Caco-2 (cell line): ENCODE measurements around the gene C3orf62. TPM values are rescaled to one million over a fixed set of nuclear protein-coding genes. Genes with fewer than 3 reads are reported as not detected.

Experiments
- BruUV-seq: library from RNA; stranded (reverse); fragments of 400-500 nt; replicated peaks from 2 replicates; lab custom pipeline; 2021; lab: Mats Ljungman, UMichigan
- CTCF ChIA-PET: fragments of 300-600 bp; sonication (Branson Sonifier 250); formaldehyde crosslinking; loops from one replicate; lab custom pipeline; 2022; ENCODE audit warnings: antibody characterized with exemption; lab: Charles Lee
- POLR2A ChIA-PET: fragments of 300-600 bp; sonication (Branson Sonifier 250); formaldehyde crosslinking; loops from one replicate; lab custom pipeline; 2022; ENCODE audit warnings: antibody characterized with exemption; lab: Charles Lee
- DNase-seq, 2 experiments: peaks; one replicate each; pipeline versions ENCODE4 v3.0.0 to v3.0.0-alpha.2; 2020 to 2022
- H3K27me3 ChIP-seq: replicated peaks from 2 replicates; pipeline ENCODE4 v1.6.0; 2011; ENCODE audit warnings: low read length; ENCODE audit not compliant: control insufficient read depth, insufficient read depth
- H3K36me3 ChIP-seq: 2 replicates; pipeline ENCODE4 v1.5.1; 2011; ENCODE audit warnings: low read length; ENCODE audit not compliant: control insufficient read depth, insufficient read depth
- H3K4me1 ChIP-seq: fragments of 250-450 bp; sonication (Bioruptor Pico); 2 replicates; pipeline ENCODE4 v1.5.1; 2020; ENCODE audit warnings: mild to moderate bottlenecking
- H3K4me3 ChIP-seq: 2 replicates; pipeline ENCODE4 v1.5.1; 2011; ENCODE audit warnings: low read depth, mild to moderate bottlenecking, control low read depth, low read length
- H3K9me3 ChIP-seq: fragments of 250-450 bp; sonication (Bioruptor Pico); 2 replicates; pipeline ENCODE4 v1.5.1; 2020; ENCODE audit warnings: mild to moderate bottlenecking, moderate library complexity
- H3K27ac Mint-ChIP-seq: one replicate; pipeline ENCODE4 v1.8.0; 2022; ENCODE audit warnings: mixed read lengths; ENCODE audit not compliant: unreplicated experiment
- H3K27me3 Mint-ChIP-seq: one replicate; pipeline ENCODE4 v1.8.0; 2022; ENCODE audit warnings: mixed read lengths; ENCODE audit not compliant: insufficient read depth, unreplicated experiment
- H3K36me3 Mint-ChIP-seq: one replicate; pipeline ENCODE4 v1.8.0; 2022; ENCODE audit warnings: mild to moderate bottlenecking, mixed read lengths; ENCODE audit not compliant: insufficient read depth, unreplicated experiment
- H3K4me1 Mint-ChIP-seq: one replicate; pipeline ENCODE4 v1.8.0; 2022; ENCODE audit warnings: low read depth, mixed read lengths; ENCODE audit not compliant: unreplicated experiment
- H3K4me3 Mint-ChIP-seq: one replicate; pipeline ENCODE4 v1.8.0; 2022; ENCODE audit warnings: mild to moderate bottlenecking, moderate library complexity, mixed read lengths; ENCODE audit not compliant: unreplicated experiment
- H3K9me3 Mint-ChIP-seq: one replicate; pipeline ENCODE4 v1.8.0; 2022; ENCODE audit warnings: mixed read lengths; ENCODE audit not compliant: unreplicated experiment
- intact Hi-C: fragments of 100-400 bp; cut with micrococcal nuclease; formaldehyde crosslinking; loops from one replicate; pipeline ENCODE4 v1.10.0; 2022; ENCODE audit not compliant: unreplicated experiment
- total RNA-seq: library from RNA; stranded (reverse); gene quantifications from 2 replicates; pipeline ENCODE4 v1.2.3, GENCODE V29; 2022
- TF ChIP-seq, protein P1 (sequence below), 2 experiments: fragments of 200-600 bp in 1 of 2; IDR thresholded peaks; 1 replicate in 1 of 2; 2 replicates in 1 of 2; pipeline versions ENCODE4 v1.5.1 to v1.8.0; 2011 to 2022; ENCODE audit warnings: antibody characterized with exemption in 1 of 2, control low read depth in 1 of 2, inconsistent platforms in 1 of 2, low read depth in 1 of 2, low read length in 1 of 2, mild to moderate bottlenecking in 1 of 2, moderate library complexity in 1 of 2; ENCODE audit not compliant: insufficient read depth in 1 of 2, severe bottlenecking in 1 of 2, unreplicated experiment in 1 of 2

C3orf62 gene
- total RNA-seq, 1 experiment from 2014 or later, result 6.5 TPM

DNA sequence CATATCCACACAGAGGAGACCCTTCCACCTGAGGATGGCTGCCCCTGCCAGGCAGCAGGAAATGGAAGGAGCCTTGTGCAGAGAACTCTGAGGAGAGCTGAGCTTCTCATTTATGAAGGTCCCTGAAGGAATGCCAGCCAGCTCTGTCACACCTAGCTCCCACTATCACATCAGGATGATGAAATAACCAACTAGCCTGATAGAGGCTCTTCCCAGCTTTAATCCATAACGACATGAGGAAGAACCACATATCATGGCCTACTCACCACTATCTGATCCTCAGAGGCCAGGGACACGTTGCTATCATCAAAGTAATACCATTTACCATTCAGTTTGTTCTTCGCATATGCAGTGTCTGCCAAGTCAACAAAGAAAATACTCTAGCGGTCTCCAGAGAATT, 1.5 kb upstream of the C3orf62 start:
- CTCF ChIA-PET, result no interaction called here
- TF ChIP-seq, protein P1, sequence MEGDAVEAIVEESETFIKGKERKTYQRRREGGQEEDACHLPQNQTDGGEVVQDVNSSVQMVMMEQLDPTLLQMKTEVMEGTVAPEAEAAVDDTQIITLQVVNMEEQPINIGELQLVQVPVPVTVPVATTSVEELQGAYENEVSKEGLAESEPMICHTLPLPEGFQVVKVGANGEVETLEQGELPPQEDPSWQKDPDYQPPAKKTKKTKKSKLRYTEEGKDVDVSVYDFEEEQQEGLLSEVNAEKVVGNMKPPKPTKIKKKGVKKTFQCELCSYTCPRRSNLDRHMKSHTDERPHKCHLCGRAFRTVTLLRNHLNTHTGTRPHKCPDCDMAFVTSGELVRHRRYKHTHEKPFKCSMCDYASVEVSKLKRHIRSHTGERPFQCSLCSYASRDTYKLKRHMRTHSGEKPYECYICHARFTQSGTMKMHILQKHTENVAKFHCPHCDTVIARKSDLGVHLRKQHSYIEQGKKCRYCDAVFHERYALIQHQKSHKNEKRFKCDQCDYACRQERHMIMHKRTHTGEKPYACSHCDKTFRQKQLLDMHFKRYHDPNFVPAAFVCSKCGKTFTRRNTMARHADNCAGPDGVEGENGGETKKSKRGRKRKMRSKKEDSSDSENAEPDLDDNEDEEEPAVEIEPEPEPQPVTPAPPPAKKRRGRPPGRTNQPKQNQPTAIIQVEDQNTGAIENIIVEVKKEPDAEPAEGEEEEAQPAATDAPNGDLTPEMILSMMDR (IDR thresholded peaks at IDR 0.05; ENCODE audit: insufficient read depth in 1 of 2, low read depth in 1 of 2, low read length in 1 of 2, severe bottlenecking in 1 of 2, unreplicated experiment in 1 of 2), result no peak
- no peak overlapping the region for H3K4me3 Mint-ChIP-seq
- POLR2A ChIA-PET, result interaction anchor here (0.5 to 0.6 kb wide), 2 partner anchors 187 to 200 kb away, joined by 3 to 9 read pairs; no protein-coding TSS in a partner anchor
- intact Hi-C loops, result no loop called here
- H3K27me3 Mint-ChIP-seq, result no peaks in the 10 kb centered on the region
- H3K36me3 Mint-ChIP-seq, result peaks cover 45% of the 10 kb centered on the region
- Histone ChIP-seq H3K4me3 (no peak overlapping the region), H3K27me3 (no peaks in the 10 kb centered on the region), H3K4me1 (no peaks in the 10 kb centered on the region), H3K36me3 (no peaks in the 10 kb centered on the region), H3K9me3 (no peaks in the 10 kb centered on the region)
- no peaks in the 10 kb centered on the region for H3K4me1 Mint-ChIP-seq
- no peak overlapping the region for H3K27ac Mint-ChIP-seq
- H3K9me3 Mint-ChIP-seq, result no peaks in the 10 kb centered on the region
- DNase-seq, result no peak
- no TSS peak for BruUV-seq

DNA sequence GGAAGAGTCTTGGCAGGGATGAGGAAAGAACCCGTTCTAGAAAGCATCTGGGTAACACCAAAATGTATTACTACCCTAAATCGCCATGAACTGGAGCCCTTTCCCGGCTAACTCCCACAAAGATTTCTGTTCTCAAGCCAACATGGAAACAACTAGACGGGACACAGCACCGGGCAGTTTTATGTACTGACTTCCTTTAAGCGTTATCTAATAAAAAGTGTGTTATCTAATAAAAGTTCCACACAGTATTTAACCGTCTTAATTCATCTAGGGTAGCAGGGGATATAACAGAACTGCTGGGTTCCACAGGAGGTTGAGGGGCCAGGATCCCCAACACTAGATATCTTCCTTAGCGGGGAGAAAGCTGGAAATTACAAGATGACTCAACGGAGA, 347 bp upstream of the C3orf62 start:
- Mint-ChIP-seq H3K4me1 (no peaks in the 10 kb centered on the region), H3K27ac (no peak overlapping the region)
- TF ChIP-seq, protein P1 (IDR thresholded peaks at IDR 0.05; ENCODE audit: insufficient read depth in 1 of 2, low read depth in 1 of 2, low read length in 1 of 2, severe bottlenecking in 1 of 2, unreplicated experiment in 1 of 2), result no peak

DNA sequence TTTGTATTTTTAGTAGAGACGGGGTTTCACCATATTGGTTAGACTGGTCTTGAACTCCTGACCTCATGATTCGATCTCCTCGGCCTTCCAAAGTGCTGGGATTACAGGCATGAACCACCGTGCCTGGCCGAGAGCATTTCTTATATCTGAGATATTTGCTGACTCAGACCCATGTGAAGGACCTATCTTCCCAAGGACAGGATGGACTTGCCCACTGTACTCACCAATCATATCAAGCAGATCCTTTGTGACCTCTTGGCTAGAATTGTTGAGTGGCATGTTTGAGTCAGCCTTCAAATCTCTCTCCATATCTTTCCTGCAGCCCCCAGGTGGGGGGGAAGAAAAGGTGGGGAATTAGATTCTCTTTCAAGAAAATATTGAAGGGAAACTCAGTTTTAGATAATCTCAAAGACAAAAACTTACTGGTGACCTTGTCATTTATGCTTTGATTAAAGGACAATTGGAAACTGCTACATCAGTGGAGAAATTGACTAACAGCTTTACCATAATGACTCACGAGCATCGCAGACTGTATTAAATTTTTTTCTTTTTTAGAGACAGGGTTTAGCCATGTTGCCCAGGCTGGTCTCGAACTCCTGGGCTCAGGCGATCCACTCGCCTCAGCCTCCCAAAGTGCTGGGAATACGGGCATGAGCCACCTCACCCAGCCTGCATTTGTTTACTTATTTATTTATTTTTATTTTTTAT, 3.1 kb downstream of the C3orf62 start:
- CTCF ChIA-PET, result no interaction called here
- TF ChIP-seq, protein P1 (IDR thresholded peaks at IDR 0.05; ENCODE audit: insufficient read depth in 1 of 2, low read depth in 1 of 2, low read length in 1 of 2, severe bottlenecking in 1 of 2, unreplicated experiment in 1 of 2), result no peak
- POLR2A ChIA-PET, result no interaction called here

More for the DNA sequence above, 347 bp upstream of the C3orf62 start:
- intact Hi-C loops, result no loop called here
- no peak overlapping the region for H3K4me3 Mint-ChIP-seq
- Histone ChIP-seq H3K36me3 (no peaks in the 10 kb centered on the region), H3K27me3 (no peaks in the 10 kb centered on the region), H3K9me3 (no peaks in the 10 kb centered on the region), H3K4me3 (no peak overlapping the region), H3K4me1 (no peaks in the 10 kb centered on the region)
- no peaks in the 10 kb centered on the region for H3K9me3 Mint-ChIP-seq
- ChIA-PET POLR2A (no interaction called here), CTCF (no interaction called here)
- peaks cover 39% of the 10 kb centered on the region for H3K36me3 Mint-ChIP-seq
- no peak for DNase-seq
- no peaks in the 10 kb centered on the region for H3K27me3 Mint-ChIP-seq
- no TSS peak for BruUV-seq

More for the DNA sequence above, 3.1 kb downstream of the C3orf62 start:
- BruUV-seq, result no TSS peak
- DNase-seq, result no peak
- no peak overlapping the region for H3K4me3 ChIP-seq
- no peaks in the 10 kb centered on the region; the same call in 1 of the 2 replicates for H3K36me3 ChIP-seq
- Mint-ChIP-seq H3K27me3 (no peaks in the 10 kb centered on the region), H3K27ac (no peak overlapping the region), H3K9me3 (no peaks in the 10 kb centered on the region), H3K36me3 (peaks cover 29% of the 10 kb centered on the region), H3K4me3 (no peak overlapping the region), H3K4me1 (no peaks in the 10 kb centered on the region)
- no peaks in the 10 kb centered on the region for H3K27me3 ChIP-seq
- H3K4me1 ChIP-seq, result no peaks in the 10 kb centered on the region
- H3K9me3 ChIP-seq, result no peaks in the 10 kb centered on the region
- intact Hi-C loops, result no loop called here
